PC-9 (cell line): ENCODE measurements around the gene DCP2. TPM values are rescaled to one million over a fixed set of nuclear protein-coding genes. Genes with fewer than 3 reads are reported as not detected.

ENCODE experiments used
- BruUV-seq: library from RNA; stranded (reverse); fragments of 400-500 nt; replicated peaks from 2 replicates; lab custom pipeline; 2021; lab: Mats Ljungman, UMichigan
- CTCF ChIA-PET: fragments of 300-600 bp; sonication (Branson Sonifier 250); formaldehyde crosslinking; loops from one replicate; lab custom pipeline; 2022; ENCODE audit warnings: antibody characterized with exemption; lab: Charles Lee
- POLR2A ChIA-PET: fragments of 300-600 bp; sonication (Branson Sonifier 250); formaldehyde crosslinking; loops from one replicate; lab custom pipeline; 2022; ENCODE audit warnings: antibody characterized with exemption; ENCODE audit not compliant: unreplicated experiment; lab: Charles Lee
- DNase-seq, 2 experiments: peaks; one replicate each; pipeline versions ENCODE4 v3.0.0 to v3.0.0-alpha.2; 2015 to 2022; ENCODE audit warnings: mixed read lengths in 1 of 2
- H2AFZ ChIP-seq: fragments of 200-600 bp; sonication (generic); 2 replicates; pipeline ENCODE4 v1.8.1; 2017; ENCODE audit warnings: antibody characterized with exemption
- H3F3A ChIP-seq: fragments of 200-600 bp; sonication (generic); 2 replicates; pipeline ENCODE4 v1.8.1; 2017; ENCODE audit warnings: antibody characterized with exemption, mild to moderate bottlenecking, low read depth; ENCODE audit not compliant: insufficient read depth
- H3K27ac ChIP-seq: fragments of 200-600 bp; sonication (generic); 2 replicates; pipeline ENCODE4 v1.6.1; 2016; ENCODE audit warnings: mixed run types
- H3K27me3 ChIP-seq: fragments of 200-600 bp; sonication (generic); 2 replicates; pipeline ENCODE4 v1.6.1; 2016; ENCODE audit warnings: low read depth, mixed run types; ENCODE audit not compliant: insufficient read depth
- H3K36me3 ChIP-seq: fragments of 200-600 bp; sonication (generic); 2 replicates; pipeline ENCODE4 v1.6.1; 2016; ENCODE audit warnings: low read depth, mixed run types
- H3K4me1 ChIP-seq: fragments of 200-600 bp; sonication (generic); replicated peaks from 2 replicates; pipeline ENCODE4 v1.6.1; 2016; ENCODE audit warnings: mixed run types; ENCODE audit not compliant: insufficient read depth
- H3K4me2 ChIP-seq: fragments of 200-600 bp; sonication (generic); 2 replicates; pipeline ENCODE4 v1.6.1; 2017; ENCODE audit warnings: mixed run types
- H3K4me3 ChIP-seq: fragments of 200-600 bp; sonication (generic); 2 replicates; pipeline ENCODE4 v1.6.1; 2016; ENCODE audit warnings: mixed run types
- H3K79me2 ChIP-seq: fragments of 200-600 bp; sonication (generic); 2 replicates; pipeline ENCODE4 v1.6.1; 2017; ENCODE audit warnings: low read depth, mixed run types
- H3K9me2 ChIP-seq: fragments of 200-600 bp; sonication (generic); 2 replicates; pipeline ENCODE4 v1.8.1; 2017; ENCODE audit warnings: mild to moderate bottlenecking; ENCODE audit not compliant: insufficient read depth
- H3K9me3 ChIP-seq: fragments of 200-600 bp; sonication (generic); 2 replicates; pipeline ENCODE4 v1.8.1; 2016; ENCODE audit warnings: low read depth; ENCODE audit not compliant: insufficient read depth
- H4K20me1 ChIP-seq: fragments of 200-600 bp; sonication (generic); 2 replicates; pipeline ENCODE4 v1.8.1; 2017; ENCODE audit not compliant: insufficient read depth
- CTCF ChIP-seq: fragments of 200-600 bp; sonication (generic); conservative IDR thresholded peaks from 2 replicates; pipeline ENCODE4 v1.6.1; 2017; ENCODE audit warnings: mixed run types, antibody characterized with exemption, mild to moderate bottlenecking, moderate library complexity
- EZH2 ChIP-seq: fragments of 200-600 bp; sonication (generic); IDR thresholded peaks from 2 replicates; pipeline ENCODE4 v1.8.0; 2017; ENCODE audit warnings: antibody characterized with exemption, low read depth
- intact Hi-C: fragments of 100-400 bp; cut with micrococcal nuclease; formaldehyde crosslinking; loops from one replicate; pipeline ENCODE4 v1.10.0; 2022; ENCODE audit not compliant: unreplicated experiment
- total RNA-seq: library from RNA; stranded (reverse); gene quantifications from 2 replicates; pipeline ENCODE4 v1.2.3, GENCODE V29; 2021

Gene DCP2
- total RNA-seq, 1 experiment from 2014 or later: 45.6 TPM

- Histone ChIP-seq H3F3A (no peaks in the 10 kb centered on the region), H3K27me3 (no peaks in the 10 kb centered on the region), H3K4me3 (no peak overlapping the region), H2AFZ (no peak overlapping the region), H3K9me3 (no peaks in the 10 kb centered on the region), H3K36me3 (no peaks in the 10 kb centered on the region), H3K4me1 (0 out of 2 replicates have a peak, but pooled peaks cover 4% of the 10 kb centered on the region), H3K27ac (no peak overlapping the region), H3K79me2 (no peaks in the 10 kb centered on the region), H4K20me1 (no peaks in the 10 kb centered on the region), H3K4me2 (no peak overlapping the region), H3K9me2 (no peaks in the 10 kb centered on the region)
- POLR2A ChIA-PET: no interaction called here
- CTCF ChIA-PET: no interaction called here
- DNase-seq: no peak
- TF ChIP-seq EZH2 (no peak), CTCF (no peak)
- no TSS peak for BruUV-seq
- intact Hi-C loops: no loop called here
Observed at GRCh38 chr5:113044776-113045465, 68.3 kb downstream of the DCP2 start.

DNA sequence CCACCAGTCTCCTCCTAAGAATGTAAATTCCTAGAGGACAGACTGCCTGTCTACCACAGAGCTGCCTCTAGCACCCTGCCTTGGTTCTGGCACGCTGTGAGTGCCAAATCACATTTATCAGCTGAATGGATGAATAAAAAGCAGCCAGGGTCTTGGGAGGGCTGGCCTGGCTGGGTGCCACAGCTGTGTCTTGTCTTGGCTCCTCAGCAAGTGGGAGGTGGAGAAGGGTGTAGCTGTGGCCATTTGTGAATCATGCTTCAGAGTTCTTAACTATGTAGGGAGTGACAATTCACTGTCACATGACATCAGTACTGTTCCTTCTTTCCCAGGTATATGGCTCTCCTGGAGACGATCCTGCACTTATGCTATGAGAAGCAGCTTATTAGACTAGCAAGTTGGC is 70.6 kb downstream of the DCP2 start:
- H2AFZ ChIP-seq: no peak overlapping the region
- H3K27me3 ChIP-seq: no peaks in the 10 kb centered on the region
- no peaks in the 10 kb centered on the region for H4K20me1 ChIP-seq
- H3K36me3 ChIP-seq: no peaks in the 10 kb centered on the region
- H3K79me2 ChIP-seq: no peaks in the 10 kb centered on the region
- H3K4me3 ChIP-seq: no peak overlapping the region
- no peak overlapping the region for H3K4me2 ChIP-seq
- TF ChIP-seq CTCF (no peak), EZH2 (no peak)
- no peaks in the 10 kb centered on the region for H3F3A ChIP-seq
- POLR2A ChIA-PET: interaction anchor here (1.0 kb wide), 1 partner anchor 169 kb away, joined by 10 read pairs; no protein-coding TSS in a partner anchor
- H3K9me3 ChIP-seq: no peaks in the 10 kb centered on the region
- H3K9me2 ChIP-seq: no peaks in the 10 kb centered on the region
- intact Hi-C loops: loop anchor here (1.0 kb wide), 1 partner anchor 27 kb away; no protein-coding TSS in a partner anchor
- no TSS peak for BruUV-seq
- 0 out of 2 replicates have a peak, but pooled peaks cover 4% of the 10 kb centered on the region for H3K4me1 ChIP-seq
- CTCF ChIA-PET: no interaction called here
- DNase-seq: peak; percentile 68 to 77
- 0 out of 2 replicates have a peak overlapping the region, but pooled peaks have one; percentile 23 for H3K27ac ChIP-seq

- H3K36me3 ChIP-seq: no peaks in the 10 kb centered on the region
- no peaks in the 10 kb centered on the region for H3K9me2 ChIP-seq
- no peaks in the 10 kb centered on the region for H4K20me1 ChIP-seq
- no peaks in the 10 kb centered on the region for H3K9me3 ChIP-seq
- no peaks in the 10 kb centered on the region for H3K27me3 ChIP-seq
- no peak overlapping the region for H3K4me2 ChIP-seq
- TSS peak; percentile 93 for BruUV-seq
- H3K79me2 ChIP-seq: no peaks in the 10 kb centered on the region
- no peaks in the 10 kb centered on the region for H3F3A ChIP-seq
- ChIA-PET CTCF (no interaction called here), POLR2A (interaction anchor here (1.0 kb wide), 1 partner anchor 170 kb away, joined by 10 read pairs; no protein-coding TSS in a partner anchor)
- intact Hi-C loops: loop anchor here (1.0 kb wide), 1 partner anchor 28 kb away; no protein-coding TSS in a partner anchor
- TF ChIP-seq CTCF (no peak), EZH2 (no peak)
- H3K4me3 ChIP-seq: no peak overlapping the region
- H2AFZ ChIP-seq: no peak overlapping the region
- peak in 1 of 2 experiments; percentile 29 for DNase-seq
- 0 out of 2 replicates have a peak overlapping the region, but pooled peaks have one; percentile 23 for H3K27ac ChIP-seq
- H3K4me1 ChIP-seq: 0 out of 2 replicates have a peak, but pooled peaks cover 4% of the 10 kb centered on the region
Observed at GRCh38 chr5:113047733-113048652, 71.4 kb downstream of the DCP2 start.
